ENCODE data around the gene SEMA5A.

The SEMA5A gene

DNA sequence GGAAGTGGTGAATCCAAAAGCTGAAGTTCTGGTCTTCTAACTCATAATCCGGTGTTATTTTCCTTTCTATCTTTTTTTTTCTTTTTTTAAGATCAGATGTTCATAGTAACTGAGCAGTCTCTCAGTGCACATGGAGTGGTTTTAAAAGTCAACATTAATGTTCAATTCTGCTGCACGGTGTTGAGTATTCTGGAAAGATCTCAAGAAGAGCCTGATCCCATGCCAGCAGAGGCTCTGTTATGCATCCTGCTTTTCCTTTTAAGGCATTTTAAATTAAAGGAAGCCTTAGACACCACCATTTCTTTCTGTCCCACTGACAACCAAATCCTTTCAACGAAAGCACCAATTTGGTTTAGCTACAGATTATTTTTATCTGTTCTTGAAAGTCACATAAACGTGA is 33.4 kb downstream of the SEMA5A start:
- no peak for DNase-seq (ENCODE audit: low read depth)

DNA sequence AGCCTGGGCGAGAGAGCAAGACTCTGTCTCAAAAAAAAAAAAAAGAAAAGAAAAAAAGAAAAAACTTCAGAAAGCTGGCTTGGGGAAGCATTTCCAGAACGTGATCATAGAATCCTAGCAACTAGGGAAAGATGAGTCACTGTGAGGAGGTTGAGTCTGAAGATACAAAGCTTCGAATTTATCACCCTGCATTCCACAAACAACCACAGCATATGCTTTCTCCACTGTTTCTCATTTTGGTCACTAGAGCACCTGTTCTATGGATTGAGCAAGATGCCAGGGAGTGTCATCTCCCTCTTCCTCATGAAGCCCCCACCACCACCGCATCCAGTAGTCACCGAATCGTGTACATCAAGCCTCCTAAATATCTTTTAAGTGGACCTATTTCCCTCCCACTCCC is 37.9 kb downstream of the SEMA5A start:
- no peak for DNase-seq (ENCODE audit: low read depth)

DNA sequence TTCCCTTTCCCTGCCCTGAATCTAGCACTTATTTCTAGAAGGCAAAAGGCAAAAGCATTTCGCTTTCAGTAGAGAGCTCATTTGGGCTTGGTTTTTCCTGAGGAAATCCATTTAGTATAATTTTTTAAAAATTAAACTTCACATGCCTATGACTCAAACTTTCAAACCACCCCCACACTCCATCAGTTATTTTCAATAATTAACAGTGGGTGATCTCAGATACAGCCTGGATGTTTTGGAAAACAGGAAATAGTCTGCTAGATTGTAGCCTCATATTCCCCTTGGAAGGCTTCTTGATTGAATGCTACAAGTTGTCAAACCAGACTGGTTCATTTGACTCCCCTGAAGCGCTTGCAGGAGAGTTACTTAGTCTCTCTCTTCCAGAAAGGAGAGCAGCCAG is 40.6 kb downstream of the SEMA5A start:
- no peak for DNase-seq (ENCODE audit: low read depth)

DNA sequence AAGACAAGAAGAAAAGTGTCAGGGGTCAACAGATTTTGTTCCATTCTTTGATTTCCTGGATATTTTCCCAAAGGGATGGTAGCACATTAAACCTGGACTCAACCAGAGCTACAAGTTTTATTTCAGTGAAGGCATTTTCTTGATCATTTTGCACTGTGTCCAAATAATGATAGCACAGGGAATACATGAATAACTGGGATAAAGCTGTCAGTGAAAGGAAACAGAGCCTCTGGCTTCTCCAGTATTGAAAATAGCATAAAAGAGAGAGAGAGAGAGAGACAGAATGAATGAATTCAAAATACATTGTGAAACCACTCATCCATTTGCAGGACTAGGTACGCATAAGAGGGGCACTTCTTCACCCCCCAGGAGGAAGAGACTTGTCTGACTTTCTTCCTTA is 43.0 kb downstream of the SEMA5A start:
- no peak for DNase-seq (ENCODE audit: low read depth)

DNA sequence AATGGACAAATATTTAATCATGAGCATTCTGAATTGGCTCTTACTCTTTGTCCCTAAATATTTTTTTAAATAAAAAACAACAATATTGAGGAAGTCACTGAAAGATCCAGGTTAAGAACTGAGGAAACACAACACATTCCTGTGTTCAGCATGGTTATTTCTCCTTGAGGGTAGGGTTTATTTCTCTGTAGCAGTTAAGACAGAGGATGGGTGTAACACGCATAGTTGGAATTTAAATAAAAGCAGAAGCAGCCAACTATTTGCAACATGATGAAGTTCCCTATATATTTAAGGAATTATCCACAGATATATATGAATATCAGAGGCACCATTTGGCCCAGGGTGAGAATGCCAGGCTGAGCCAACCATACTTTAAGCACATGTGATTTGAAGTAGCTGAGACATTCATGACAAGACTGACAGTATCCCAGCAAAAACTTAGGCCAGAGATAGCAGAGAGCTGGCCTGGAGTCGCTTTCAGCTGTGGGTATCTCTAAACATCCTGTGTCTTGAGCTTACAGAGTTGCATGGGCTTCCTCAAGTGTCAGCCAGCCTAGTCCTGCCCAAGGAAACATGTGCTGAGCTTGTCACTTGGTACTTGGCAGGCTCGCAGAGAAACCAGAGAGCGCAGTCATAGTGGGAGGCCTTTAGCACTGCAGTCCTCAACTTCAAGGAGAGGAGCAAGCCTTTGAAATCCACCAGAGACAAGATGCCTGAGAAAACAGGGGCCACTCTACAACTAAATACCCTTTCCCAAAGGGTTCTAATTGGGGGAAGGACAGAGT is 43.6 kb downstream of the SEMA5A start:
- no peak for DNase-seq (ENCODE audit: low read depth)

DNA sequence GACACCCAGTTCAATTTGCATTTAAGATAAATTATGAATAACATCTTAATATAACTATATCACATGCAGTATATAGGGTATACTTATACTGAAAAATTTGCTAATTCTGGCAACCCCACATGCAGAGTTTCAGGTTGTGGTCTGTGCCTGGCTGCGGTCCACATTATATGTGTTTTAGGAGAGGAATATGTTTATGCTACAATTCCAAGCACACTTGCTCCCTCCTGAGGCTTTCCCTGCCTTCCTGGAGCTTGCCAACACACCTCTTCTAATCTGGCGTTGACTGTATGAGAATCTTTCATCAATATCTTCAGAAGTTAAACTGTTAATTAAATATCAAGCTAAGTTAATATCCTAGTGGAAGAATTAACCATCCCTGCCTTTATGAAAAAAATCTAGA is 45.2 kb downstream of the SEMA5A start:
- DNase-seq (ENCODE audit: low read depth) = no peak

DNA sequence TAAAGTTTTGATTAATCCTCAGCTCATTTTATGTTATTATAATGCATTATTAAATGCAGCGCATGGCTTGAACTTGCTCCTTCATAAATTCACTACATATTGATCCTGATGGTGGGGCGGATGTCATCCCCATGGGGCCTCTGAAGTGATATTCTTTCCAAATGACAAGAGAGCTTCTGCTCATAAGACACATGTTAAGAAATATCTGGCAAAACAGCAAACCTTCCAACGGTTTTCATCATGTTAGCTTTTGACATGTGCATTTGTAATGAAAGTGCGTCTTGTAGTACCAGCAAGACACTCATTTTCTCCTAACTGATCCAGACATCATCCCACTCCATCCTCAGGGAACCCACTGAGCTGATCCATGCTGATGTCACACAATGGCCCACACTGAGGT is 45.7 kb downstream of the SEMA5A start:
- no peak for DNase-seq (ENCODE audit: low read depth)

DNA sequence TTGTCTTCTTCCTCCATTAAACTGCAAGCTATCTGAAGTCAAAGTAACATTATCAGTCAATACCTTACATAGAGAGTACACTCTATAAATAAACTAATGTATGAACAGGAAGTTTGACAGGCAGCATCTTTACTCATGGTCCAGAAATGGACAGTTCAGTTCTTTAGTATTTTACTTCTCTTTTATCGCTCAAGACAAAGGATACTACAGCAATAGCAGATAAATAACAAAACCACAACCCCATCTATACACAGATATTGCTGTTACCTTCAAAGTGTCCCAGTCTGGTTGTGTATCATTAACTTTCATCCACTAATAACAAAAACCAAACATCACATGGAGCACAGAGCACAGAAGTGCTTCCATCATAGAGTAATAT is 46.4 kb downstream of the SEMA5A start:
- no peak for DNase-seq (ENCODE audit: low read depth)

DNA sequence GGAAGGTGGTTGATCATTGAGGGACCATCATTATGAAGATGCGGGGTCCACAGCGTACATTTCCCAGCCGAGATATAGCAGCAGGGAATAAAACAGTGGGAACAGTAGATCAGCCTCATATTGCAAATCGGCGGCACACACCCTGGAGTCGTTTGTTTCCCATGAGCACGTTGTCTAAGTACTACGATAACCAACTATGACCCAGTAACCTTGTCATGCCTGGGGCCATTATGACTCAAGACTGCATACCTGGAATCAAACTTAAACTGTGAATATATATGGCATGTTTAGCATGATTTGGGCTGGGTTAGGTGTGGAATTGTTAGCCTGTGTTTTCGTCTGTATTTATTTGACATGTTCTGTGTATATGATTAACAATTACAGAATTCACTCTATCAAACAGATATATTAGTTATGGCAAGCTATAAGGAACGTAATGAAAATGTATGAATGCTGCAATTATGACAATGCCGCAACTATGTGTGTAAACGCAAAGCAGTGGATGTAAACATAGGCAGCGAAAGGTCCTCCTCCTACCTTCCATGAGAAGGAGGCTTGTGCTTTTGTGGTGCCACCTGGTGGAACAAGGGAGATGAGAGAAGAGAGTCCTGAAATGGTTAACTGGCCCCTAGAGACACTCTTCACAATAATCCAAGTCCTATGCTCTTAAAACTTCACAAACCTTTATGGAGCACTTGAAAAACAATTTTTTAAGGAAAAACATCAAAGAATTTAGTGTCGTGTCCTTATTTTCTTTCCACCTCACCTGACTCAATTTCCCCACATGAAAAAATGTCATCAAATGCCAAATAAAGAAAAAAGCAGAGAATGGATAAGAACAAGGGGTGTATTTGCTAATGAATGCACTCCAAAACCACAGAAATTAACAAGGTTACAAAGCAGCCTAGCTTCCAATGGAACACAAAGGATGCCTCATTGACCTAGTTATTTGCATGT is 47.1 kb downstream of the SEMA5A start:
- no peak for DNase-seq (ENCODE audit: low read depth)

DNA sequence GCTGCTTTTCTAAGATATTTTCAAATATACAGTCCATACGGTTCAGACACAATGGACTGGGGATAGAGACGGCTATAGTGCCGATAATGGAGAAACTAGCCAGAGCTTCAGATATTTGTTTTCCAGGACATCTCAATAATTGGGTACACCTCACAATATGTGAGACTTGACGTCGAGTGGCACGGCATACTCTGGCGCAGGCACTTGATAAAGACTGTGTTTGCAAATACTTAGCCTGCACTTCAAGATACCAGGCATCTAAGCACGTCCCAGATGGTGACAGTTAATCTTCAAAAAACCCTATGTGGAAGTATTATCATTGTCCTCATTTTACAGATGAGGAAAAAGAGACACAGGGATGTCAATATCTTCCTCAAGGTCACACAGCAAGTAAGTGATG is 48.5 kb downstream of the SEMA5A start:
- DNase-seq (ENCODE audit: low read depth) = no peak

DNA sequence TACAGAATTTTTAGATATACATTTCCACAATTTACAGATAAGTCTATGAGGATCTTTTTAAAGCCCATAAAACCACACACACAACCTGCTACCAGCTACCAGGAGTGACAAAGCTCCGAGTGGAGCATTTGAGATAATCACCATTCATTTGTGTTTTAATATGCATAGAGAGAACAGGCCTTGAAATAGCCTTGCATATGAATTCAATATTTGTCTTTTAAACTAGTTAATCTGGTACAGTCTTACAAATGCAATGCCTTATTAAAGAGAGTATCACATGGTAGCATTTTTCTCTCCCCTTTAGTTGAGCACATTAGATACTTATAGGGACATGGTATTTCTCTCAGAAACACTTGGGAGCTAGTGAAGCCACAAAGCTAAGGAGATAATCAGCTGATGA is 49.1 kb downstream of the SEMA5A start:
- no peak for DNase-seq (ENCODE audit: low read depth)

DNA sequence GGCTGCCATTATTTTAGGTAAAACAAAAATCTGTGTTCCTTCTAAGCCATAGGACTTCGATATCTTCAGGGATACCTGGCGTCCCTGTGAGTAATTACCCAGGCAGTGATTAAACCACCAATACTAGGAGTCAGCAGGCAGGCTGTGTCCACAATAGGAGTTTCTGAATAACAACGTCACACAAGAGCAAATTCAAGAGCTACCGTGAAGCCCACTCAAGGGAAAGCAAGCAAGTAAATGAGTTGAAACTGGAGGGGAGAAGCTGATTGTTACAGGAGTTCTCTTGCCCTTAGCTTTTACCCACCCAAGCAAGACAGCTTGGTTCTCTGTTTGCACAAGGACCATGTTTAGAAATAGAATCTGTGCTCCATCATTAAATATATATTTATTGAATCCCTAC is 50.8 kb downstream of the SEMA5A start:
- no peak for DNase-seq (ENCODE audit: low read depth)

DNA sequence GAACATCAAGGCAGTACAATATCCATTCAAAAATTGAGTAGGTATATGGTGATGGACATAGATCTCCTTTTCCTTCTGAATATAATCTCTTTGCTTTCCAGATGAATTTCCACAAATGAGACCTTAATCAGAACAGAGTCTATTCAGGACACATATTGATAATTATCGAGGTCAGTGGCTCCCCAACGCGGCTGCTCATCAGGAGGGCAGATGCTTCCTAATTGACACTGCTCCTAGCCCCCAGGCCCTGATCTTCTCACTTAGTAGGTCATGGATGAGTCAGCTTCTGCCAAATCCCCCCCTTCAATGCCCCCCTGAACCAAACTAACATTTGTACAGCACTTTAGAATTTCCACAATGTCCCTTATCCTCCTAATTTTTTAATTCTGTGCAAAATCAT is 51.6 kb downstream of the SEMA5A start:
- no peak for DNase-seq (ENCODE audit: low read depth)

DNA sequence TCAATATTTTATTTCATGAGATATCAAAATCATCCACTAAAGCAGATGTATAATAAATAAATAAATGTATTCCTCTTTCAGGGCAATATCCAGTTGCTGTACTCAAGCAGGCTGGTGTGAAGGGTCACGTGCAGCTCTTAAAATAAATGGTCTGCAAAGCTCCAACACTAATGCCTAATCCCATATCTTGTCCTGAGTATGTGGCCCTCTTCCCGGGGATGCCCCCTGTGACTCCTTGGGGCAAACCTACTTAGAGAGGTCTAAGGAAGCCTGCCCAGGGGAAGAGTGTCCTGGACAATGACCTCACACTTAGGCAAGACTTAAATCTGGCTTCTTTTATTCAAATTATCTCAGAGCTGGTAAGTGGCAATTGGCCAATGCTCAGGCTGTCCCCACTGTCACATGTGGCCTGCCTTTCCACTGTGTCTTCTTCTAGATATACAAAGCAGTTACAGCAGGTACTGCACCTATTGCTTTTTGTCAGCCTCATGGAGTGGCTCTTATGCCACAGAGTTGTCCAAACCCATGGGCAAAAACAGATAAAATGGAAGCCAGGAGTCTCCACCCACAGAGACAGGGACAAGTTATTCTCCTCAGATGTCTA is 55.3 kb downstream of the SEMA5A start:
- DNase-seq (ENCODE audit: low read depth) = no peak

DNA sequence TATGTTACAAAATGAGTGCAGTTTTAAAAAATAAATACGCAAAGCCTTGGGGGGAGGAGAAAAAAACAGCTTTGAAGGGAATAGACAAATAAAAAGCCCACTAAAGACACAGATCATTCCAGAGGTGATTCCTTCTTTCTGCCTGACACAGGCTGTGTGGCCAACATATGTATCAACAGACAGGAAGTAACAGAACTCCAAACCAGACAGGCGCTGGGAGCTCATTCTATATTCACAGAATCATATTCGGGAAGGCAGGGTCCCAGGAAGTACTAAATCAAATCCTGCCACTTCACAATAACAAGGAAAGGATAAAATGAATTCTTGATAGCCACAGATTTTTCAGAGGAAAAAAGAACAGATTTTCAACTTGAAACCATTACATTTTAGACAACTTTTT is 62.1 kb downstream of the SEMA5A start:
- DNase-seq (ENCODE audit: low read depth) = no peak

DNA sequence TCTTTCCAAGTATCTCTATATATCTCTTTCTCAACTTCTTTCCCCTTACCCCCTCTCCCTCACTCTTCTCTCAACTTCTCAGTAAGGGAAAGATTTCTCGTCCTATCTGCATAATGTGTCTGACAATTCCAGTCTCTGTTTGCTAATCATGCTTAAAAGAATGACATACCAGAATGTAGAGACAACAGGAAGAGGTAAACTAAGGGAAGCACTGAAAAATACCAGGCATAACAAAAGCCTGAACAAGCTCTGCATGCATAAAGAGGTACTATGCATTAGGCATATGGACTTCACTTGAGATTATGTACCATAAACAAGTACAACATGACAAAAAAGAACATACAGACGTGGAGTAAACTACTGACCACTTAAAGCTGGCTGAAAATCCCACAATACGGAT is 62.6 kb downstream of the SEMA5A start:
- no peak for DNase-seq (ENCODE audit: low read depth)

DNA sequence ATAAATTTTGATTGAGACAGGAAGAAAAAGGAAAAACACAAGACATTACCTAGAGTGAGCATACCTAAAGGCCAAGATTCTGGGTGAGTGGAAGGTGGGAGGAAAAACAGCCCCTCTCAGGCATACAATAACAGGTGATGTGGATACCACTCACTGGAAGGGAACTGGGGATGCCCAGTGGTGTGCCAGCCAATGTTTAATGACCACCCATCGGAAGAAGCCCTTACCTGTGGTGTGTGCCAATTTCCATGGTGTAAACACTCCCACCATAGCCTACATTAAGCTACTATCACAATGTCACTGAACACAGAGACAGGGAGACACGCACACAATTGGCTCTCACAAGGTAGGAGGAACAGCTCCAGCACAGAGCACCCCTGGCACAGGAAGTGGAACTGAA is 63.5 kb downstream of the SEMA5A start:
- no peak for DNase-seq (ENCODE audit: low read depth)

DNA sequence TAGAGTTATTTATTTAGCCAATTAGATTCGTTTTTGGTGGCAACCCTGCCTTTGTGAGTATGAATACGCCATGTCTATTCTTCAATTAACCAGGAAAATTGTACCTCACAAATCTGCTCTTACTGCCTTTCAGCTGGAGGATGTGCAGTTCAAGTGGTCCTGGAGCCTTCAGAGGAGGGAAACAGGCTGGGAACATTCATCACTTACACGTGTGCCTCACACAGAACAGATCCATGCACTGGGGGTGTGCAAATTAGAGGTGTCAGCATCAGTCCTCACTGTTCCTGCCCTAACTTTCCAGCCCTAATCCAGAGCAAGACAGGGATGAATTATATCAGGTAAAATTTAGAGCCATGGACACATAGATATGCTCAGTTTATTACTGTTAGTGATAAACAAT is 65.4 kb downstream of the SEMA5A start:
- no peak for DNase-seq (ENCODE audit: low read depth)

DNA sequence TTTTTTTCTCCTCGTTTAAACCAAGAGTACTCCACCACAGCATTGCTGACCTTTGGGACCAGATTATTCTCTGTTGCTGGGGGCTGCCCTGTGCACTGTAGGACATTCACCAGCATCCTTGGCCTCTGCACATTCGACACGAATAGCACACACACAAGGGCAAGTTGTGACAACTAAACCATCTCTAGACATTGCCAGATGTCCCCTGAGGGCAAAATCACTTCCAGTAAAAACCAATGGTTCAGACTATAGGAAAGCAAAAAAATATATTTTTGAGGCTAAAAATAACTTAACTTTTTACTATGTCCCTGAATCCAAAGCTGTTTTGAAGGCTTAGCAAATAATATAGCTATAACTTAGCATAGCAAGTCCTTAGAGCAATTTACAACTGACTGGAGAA is 65.9 kb downstream of the SEMA5A start:
- no peak for DNase-seq (ENCODE audit: low read depth)

DNA sequence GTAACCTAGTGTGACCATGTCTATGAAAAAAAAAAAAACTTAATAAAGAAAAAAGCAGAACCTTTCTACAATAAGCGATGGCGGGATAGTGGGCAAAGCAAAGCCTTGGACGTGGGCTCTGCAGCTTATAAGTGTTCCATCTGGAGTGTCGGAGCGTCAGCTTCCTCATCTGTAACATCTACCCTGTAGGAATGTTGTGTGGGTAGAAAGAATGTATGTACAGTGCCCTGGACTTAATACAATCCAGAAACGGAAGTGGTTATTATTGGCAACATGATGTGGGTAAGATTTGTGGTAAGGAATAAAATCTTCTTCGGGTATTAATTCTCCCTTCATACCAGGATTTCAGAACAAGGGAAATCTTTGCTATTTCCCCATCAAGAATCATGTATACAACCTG is 66.5 kb downstream of the SEMA5A start:
- DNase-seq (ENCODE audit: low read depth) = no peak

DNA sequence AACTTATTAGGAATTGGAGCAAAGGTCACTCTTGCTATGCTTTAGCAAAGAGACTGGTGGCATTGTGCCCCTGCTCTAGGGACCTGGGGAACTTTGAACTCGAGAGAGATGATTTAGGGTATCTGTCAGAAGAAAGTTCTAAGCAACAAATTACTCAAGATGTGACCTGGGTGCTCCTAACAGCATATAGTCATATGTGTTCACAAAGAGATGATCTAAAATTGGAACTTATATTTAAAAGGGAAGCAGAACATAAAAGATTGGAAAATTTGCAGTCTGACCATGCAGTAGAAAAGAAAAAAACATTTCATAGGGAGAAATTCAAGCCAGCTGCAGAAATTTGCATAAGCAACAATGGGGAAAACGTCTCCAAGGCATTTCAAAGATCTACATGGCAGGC is 68.3 kb downstream of the SEMA5A start:
- no peak for DNase-seq (ENCODE audit: low read depth)

DNA sequence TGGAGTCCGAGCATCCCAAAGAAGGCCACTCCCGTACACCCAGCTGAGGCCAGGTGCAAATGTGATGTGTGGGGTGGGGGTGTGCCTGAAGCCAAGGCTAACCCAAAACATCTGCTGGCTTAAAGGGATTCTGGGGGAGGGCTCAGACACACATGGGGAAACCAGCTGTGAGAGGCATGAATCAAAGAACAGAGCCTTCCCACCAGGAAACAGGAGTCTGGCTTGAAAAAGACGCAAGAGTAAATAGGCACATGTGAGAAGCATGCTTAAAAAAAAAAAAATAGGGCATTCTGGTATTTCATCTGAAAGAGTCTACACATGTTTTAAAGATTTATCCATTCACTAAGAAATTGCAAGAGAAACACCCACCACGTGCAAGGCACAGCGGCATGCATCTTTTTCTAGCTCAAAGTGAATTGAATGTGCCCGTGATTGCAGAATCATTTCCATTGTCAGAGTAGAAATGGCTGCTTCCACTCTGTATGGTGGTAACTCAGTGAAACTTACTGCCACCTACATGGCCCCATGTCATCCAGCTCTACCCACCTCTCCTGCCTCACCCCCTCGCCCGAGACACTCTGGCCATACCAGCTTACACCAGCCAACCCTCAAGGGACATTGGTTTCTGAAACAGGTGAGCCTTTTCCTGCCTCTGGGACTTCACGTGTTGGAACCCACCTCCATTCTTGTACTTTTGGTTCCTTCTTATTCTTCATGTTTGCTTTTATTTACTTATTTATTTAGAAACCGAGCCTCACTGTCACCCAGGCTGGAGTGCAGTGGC is 71.5 kb downstream of the SEMA5A start:
- no peak for DNase-seq (ENCODE audit: low read depth)

All from activated T-helper 1 cell treated with Interleukin-2 at 50 U/mL for 16 hours (primary cell).